A549 (cell line): ENCODE measurements around the gene RAB38. TPM values are rescaled to one million over a fixed set of nuclear protein-coding genes. Genes with fewer than 3 reads are reported as not detected.
A peak's percentile ranks its signal among the peaks of the same experiment; 100 is the strongest.

Experiments
- ATAC-seq, 2 experiments: fragments of 200-7000 bp in 1 of 2; fragments of >200 bp in 1 of 2; cut with Nextera tagmentation in 1 of 2; cut with Tn5 transposase in 1 of 2; 3 replicates each; pipeline versions ENCODE4 v1.8.0 to v1.9.1; 2018 to 2020; ENCODE audit warnings: mild to moderate bottlenecking in 1 of 2, moderate library complexity in 1 of 2
- CTCF ChIA-PET: fragments of 300-600 bp; sonication (Branson Sonifier 250); formaldehyde crosslinking; extraction: SDS; loops from one replicate; lab custom pipeline; 2021; ENCODE audit warnings: antibody characterized with exemption, inconsistent platforms; lab: Yijun Ruan, JAX
- POLR2A ChIA-PET: fragments of 350-600 bp; formaldehyde crosslinking; extraction: SDS; loops from one replicate; lab custom pipeline; 2021; ENCODE audit warnings: antibody characterized with exemption, inconsistent platforms; lab: Yijun Ruan, JAX
- DNase-seq, 2 experiments: peaks; one replicate each; pipeline versions ENCODE4 v3.0.0 to v3.0.0-alpha.2; 2011 to 2016; ENCODE audit warnings: low read depth in 1 of 2, low spot score in 1 of 2
- FAIRE-seq: peaks from 2 replicates; lab custom pipeline; 2011; peaks lifted over from hg19 to GRCh38; lab: Jason Lieb, UNC
- H3K27ac ChIP-seq, 2 experiments: fragments of >200 bp; sonication (Bioruptor Twin); formaldehyde crosslinking; 3 replicates each; pipeline ENCODE4 v1.5.1; 2016 to 2017
- H3K4me1 ChIP-seq: fragments of >200 bp; sonication (Bioruptor Twin); formaldehyde crosslinking; 3 replicates; pipeline ENCODE4 v1.6.1; 2016
- H3K4me2 ChIP-seq: fragments of >200 bp; sonication (Bioruptor Twin); formaldehyde crosslinking; 3 replicates; pipeline ENCODE4 v1.6.1; 2016
- H3K4me3 ChIP-seq: fragments of >200 bp; sonication (Bioruptor Twin); formaldehyde crosslinking; 3 replicates; pipeline ENCODE4 v1.5.1; 2016
- H3K9me3 ChIP-seq: fragments of >200 bp; sonication (Bioruptor Twin); formaldehyde crosslinking; 3 replicates; pipeline ENCODE4 v1.6.1; 2016
- ATOH8 ChIP-seq: fragments of 250-450 bp; sonication (Bioruptor Pico); IDR thresholded peaks from 2 replicates; pipeline ENCODE4 v1.5.0; 2020; ENCODE audit warnings: low read depth, mild to moderate bottlenecking, moderate library complexity
- BHLHE40 ChIP-seq: IDR thresholded peaks from 2 replicates; pipeline ENCODE4 v1.6.1; 2012; ENCODE audit warnings: low read depth, low read length, inconsistent platforms
- CBX2 ChIP-seq: fragments of 200-600 bp; sonication (generic); IDR thresholded peaks from 2 replicates; pipeline ENCODE4 v1.6.1; 2016; ENCODE audit warnings: low read depth, mild to moderate bottlenecking, borderline replicate concordance
- CEBPB ChIP-seq, 2 experiments: fragments of >200 bp in 1 of 2; sonication (Bioruptor Twin) in 1 of 2; formaldehyde crosslinking in 1 of 2; IDR thresholded peaks; 2 replicates each; pipeline ENCODE4 v1.6.1; 2012 to 2016
- CHD4 ChIP-seq: fragments of 200-600 bp; sonication (generic); IDR thresholded peaks from 2 replicates; pipeline ENCODE4 v1.6.1; 2016; ENCODE audit warnings: antibody characterized with exemption, mild to moderate bottlenecking, borderline replicate concordance
- CTCF ChIP-seq: fragments of >200 bp; sonication (Bioruptor Twin); formaldehyde crosslinking; IDR thresholded peaks from 3 replicates; pipeline ENCODE4 v1.5.1; 2016
- E2F6 ChIP-seq: IDR thresholded peaks from 2 replicates; pipeline ENCODE4 v1.6.1; 2012; ENCODE audit warnings: low read depth, borderline replicate concordance
- EP300 ChIP-seq, 2 experiments: fragments of >200 bp; sonication (Bioruptor Twin); formaldehyde crosslinking; IDR thresholded peaks; 2 replicates in 1 of 2; 3 replicates in 1 of 2; pipeline ENCODE4 v1.6.1; 2016 to 2017
- GATA3 ChIP-seq: IDR thresholded peaks from 2 replicates; pipeline ENCODE4 v1.6.1; 2012; ENCODE audit warnings: borderline replicate concordance
- HDAC2 ChIP-seq: fragments of 200-600 bp; sonication (generic); IDR thresholded peaks from 2 replicates; pipeline ENCODE4 v1.6.1; 2016
- HMGXB4 ChIP-seq: fragments of 250-450 bp; sonication (Bioruptor Pico); IDR thresholded peaks from 2 replicates; pipeline ENCODE4 v1.5.0; 2021; ENCODE audit warnings: mild to moderate bottlenecking, moderate library complexity, borderline replicate concordance
- HOXA7 ChIP-seq: fragments of 250-450 bp; sonication (Bioruptor Pico); IDR thresholded peaks from 2 replicates; pipeline ENCODE4 v1.5.0; 2020; ENCODE audit warnings: mild to moderate bottlenecking, moderate library complexity
- JUNB ChIP-seq: fragments of >200 bp; sonication (Bioruptor Twin); formaldehyde crosslinking; IDR thresholded peaks from 2 replicates; pipeline ENCODE4 v1.6.1; 2016
- MYC ChIP-seq: IDR thresholded peaks from 2 replicates; pipeline ENCODE4 v1.6.1; 2012; ENCODE audit warnings: mild to moderate bottlenecking, inconsistent platforms, low read length, improper control_type of control experiment, borderline replicate concordance
- NPAS2 ChIP-seq: fragments of 250-450 bp; sonication (Bioruptor Pico); IDR thresholded peaks from 2 replicates; pipeline ENCODE4 v1.8.0; 2022; ENCODE audit warnings: mild to moderate bottlenecking, moderate library complexity, borderline replicate concordance
- POLR2A ChIP-seq: IDR thresholded peaks from 2 replicates; pipeline ENCODE4 v1.6.1; 2012; ENCODE audit warnings: mild to moderate bottlenecking, low read length
- POLR2AphosphoS2 ChIP-seq: conservative IDR thresholded peaks from 2 replicates; pipeline ENCODE4 v1.6.1; 2012; ENCODE audit warnings: low read length, improper control_type of control experiment, inconsistent platforms
- RAD21 ChIP-seq, 2 experiments: fragments of >200 bp in 1 of 2; sonication (Bioruptor Twin) in 1 of 2; formaldehyde crosslinking in 1 of 2; IDR thresholded peaks in 1 of 2; conservative IDR thresholded peaks in 1 of 2; 2 replicates in 1 of 2; 3 replicates in 1 of 2; pipeline ENCODE4 v1.6.1; 2012 to 2018; ENCODE audit warnings: inconsistent platforms in 1 of 2
- RCOR1 ChIP-seq: fragments of 150-350 bp; IDR thresholded peaks from 2 replicates; pipeline ENCODE4 v1.6.1; 2014; ENCODE audit warnings: antibody characterized with exemption, low read length, low read depth
- RFX5 ChIP-seq: fragments of 450-650 bp; IDR thresholded peaks from 2 replicates; pipeline ENCODE4 v1.7.1; 2014; ENCODE audit warnings: antibody characterized with exemption, mild to moderate bottlenecking, moderate library complexity
- RNF2 ChIP-seq: fragments of 200-600 bp; sonication (generic); IDR thresholded peaks from 2 replicates; pipeline ENCODE4 v1.6.1; 2016; ENCODE audit warnings: low read depth, mild to moderate bottlenecking, antibody characterized with exemption, moderate library complexity, borderline replicate concordance
- SMC3 ChIP-seq: fragments of >200 bp; sonication (Bioruptor Twin); formaldehyde crosslinking; IDR thresholded peaks from 3 replicates; pipeline ENCODE4 v1.6.1; 2018; ENCODE audit warnings: inconsistent platforms
- SREBF2 ChIP-seq: fragments of 450-650 bp; IDR thresholded peaks from 2 replicates; pipeline ENCODE4 v1.6.1; 2014; ENCODE audit warnings: mild to moderate bottlenecking, moderate library complexity
- ZNF302 ChIP-seq: fragments of 250-450 bp; sonication (Bioruptor Pico); IDR thresholded peaks from 2 replicates; pipeline ENCODE4 v1.9.0; 2021; ENCODE audit warnings: inconsistent platforms, mild to moderate bottlenecking, moderate library complexity
- WGBS: methylation state at CpG from one replicate; pipeline ENCODE4 v1.1.6; 2017; ENCODE audit errors: missing lambda C conversion rate; 5-methylcytosine and 5-hydroxymethylcytosine counted together
- polyA plus RNA-seq, 4 experiments: library from polyadenylated mRNA; depleted of rRNA in 3 of 4; stranded (reverse); fragments of >200 nt; fragmentation: RNase III in 1 of 4; extraction: RNeasy Plus Mini Kit Qiagen cat#74134 plus additional on column Dnase treatment in 1 of 4; gene quantifications; 2 replicates in 3 of 4; 3 replicates in 1 of 4; pipeline ENCODE4 v1.2.3, GENCODE V29; 2011 to 2017
- TF ChIP-seq, protein P1 (sequence below): fragments of 200-600 bp; sonication (generic); IDR thresholded peaks from 2 replicates; pipeline ENCODE4 v1.6.1; 2016; ENCODE audit warnings: antibody characterized with exemption, mild to moderate bottlenecking, moderate library complexity
- TF ChIP-seq, protein P2 (sequence below): fragments of 150-350 bp; IDR thresholded peaks from 2 replicates; pipeline ENCODE4 v1.6.1; 2014; ENCODE audit warnings: low read depth, mild to moderate bottlenecking, low read length
- TF ChIP-seq, protein P3 (sequence below): IDR thresholded peaks from 2 replicates; pipeline ENCODE4 v1.6.1; 2012

The RAB38 gene
- polyA plus RNA-seq, 2 of the 4 experiments (the other 2 are of a cell fraction), result 0.59 to 1.6 TPM

- ChIA-PET CTCF (interaction anchor here (0.6 to 3.3 kb wide), 23 partner anchors 15 to 456 kb away, joined by 3 to 31 read pairs (median 4); partner anchors contain the start of gene CTSC), POLR2A (interaction anchor here (1.0 kb wide), 2 partner anchors 434 to 451 kb away, joined by 4 read pairs; no protein-coding TSS in a partner anchor)
- ATAC-seq, result peak; percentile 96 to 99
- peak; percentile 97 for FAIRE-seq
- H3K4me1 ChIP-seq, result peaks cover 41% of the 10 kb centered on the region
- WGBS, result 34% methylated on average over 9 of the region's 9 CpGs
- TF ChIP-seq, protein P1, sequence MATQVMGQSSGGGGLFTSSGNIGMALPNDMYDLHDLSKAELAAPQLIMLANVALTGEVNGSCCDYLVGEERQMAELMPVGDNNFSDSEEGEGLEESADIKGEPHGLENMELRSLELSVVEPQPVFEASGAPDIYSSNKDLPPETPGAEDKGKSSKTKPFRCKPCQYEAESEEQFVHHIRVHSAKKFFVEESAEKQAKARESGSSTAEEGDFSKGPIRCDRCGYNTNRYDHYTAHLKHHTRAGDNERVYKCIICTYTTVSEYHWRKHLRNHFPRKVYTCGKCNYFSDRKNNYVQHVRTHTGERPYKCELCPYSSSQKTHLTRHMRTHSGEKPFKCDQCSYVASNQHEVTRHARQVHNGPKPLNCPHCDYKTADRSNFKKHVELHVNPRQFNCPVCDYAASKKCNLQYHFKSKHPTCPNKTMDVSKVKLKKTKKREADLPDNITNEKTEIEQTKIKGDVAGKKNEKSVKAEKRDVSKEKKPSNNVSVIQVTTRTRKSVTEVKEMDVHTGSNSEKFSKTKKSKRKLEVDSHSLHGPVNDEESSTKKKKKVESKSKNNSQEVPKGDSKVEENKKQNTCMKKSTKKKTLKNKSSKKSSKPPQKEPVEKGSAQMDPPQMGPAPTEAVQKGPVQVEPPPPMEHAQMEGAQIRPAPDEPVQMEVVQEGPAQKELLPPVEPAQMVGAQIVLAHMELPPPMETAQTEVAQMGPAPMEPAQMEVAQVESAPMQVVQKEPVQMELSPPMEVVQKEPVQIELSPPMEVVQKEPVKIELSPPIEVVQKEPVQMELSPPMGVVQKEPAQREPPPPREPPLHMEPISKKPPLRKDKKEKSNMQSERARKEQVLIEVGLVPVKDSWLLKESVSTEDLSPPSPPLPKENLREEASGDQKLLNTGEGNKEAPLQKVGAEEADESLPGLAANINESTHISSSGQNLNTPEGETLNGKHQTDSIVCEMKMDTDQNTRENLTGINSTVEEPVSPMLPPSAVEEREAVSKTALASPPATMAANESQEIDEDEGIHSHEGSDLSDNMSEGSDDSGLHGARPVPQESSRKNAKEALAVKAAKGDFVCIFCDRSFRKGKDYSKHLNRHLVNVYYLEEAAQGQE, result no peak
- peak; percentile 89 for TF ChIP-seq CTCF
- TF ChIP-seq, protein P2, sequence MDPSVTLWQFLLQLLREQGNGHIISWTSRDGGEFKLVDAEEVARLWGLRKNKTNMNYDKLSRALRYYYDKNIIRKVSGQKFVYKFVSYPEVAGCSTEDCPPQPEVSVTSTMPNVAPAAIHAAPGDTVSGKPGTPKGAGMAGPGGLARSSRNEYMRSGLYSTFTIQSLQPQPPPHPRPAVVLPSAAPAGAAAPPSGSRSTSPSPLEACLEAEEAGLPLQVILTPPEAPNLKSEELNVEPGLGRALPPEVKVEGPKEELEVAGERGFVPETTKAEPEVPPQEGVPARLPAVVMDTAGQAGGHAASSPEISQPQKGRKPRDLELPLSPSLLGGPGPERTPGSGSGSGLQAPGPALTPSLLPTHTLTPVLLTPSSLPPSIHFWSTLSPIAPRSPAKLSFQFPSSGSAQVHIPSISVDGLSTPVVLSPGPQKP, result no peak
- TF ChIP-seq SREBF2, result no peak
- no peak for TF ChIP-seq HMGXB4
- 0 out of 2 replicates have a peak, but pooled peaks have one; percentile 16 for TF ChIP-seq GATA3
- TF ChIP-seq RFX5, result no peak
- no peak for TF ChIP-seq HDAC2
- TF ChIP-seq JUNB, result no peak
- no peak for TF ChIP-seq RNF2
- TF ChIP-seq CEBPB (IDR thresholded peaks at IDR 0.05), result 0 out of 4 replicates have a peak, but pooled peaks of 1 of the 2 experiments have one; percentile 21
- no peak for TF ChIP-seq ZNF302 (CRISPR knock-in tag)
- no peak for TF ChIP-seq BHLHE40
- no peak for TF ChIP-seq RCOR1
- no peak for TF ChIP-seq CBX2
- TF ChIP-seq CHD4, result no peak
- no peak for TF ChIP-seq EP300 (IDR thresholded peaks at IDR 0.05)
- TF ChIP-seq ATOH8 (CRISPR knock-in tag), result no peak
- peak; percentile 91 for TF ChIP-seq SMC3
- TF ChIP-seq, protein P3, sequence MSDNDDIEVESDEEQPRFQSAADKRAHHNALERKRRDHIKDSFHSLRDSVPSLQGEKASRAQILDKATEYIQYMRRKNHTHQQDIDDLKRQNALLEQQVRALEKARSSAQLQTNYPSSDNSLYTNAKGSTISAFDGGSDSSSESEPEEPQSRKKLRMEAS, result peak; percentile 44
- peak; percentile 70 to 77 for TF ChIP-seq RAD21 (conservative IDR thresholded peaks at IDR 0.05 in 1 of 2, IDR thresholded peaks at IDR 0.05 in 1 of 2)
- TF ChIP-seq MYC, result no peak
- TF ChIP-seq HOXA7 (CRISPR knock-in tag), result no peak
- TF ChIP-seq POLR2AphosphoS2, result no peak
- TF ChIP-seq POLR2A, result no peak
- no peak for TF ChIP-seq NPAS2
- no peak for TF ChIP-seq E2F6
- TF ChIP-seq, all 56 proteins: peak for 6
- Histone ChIP-seq H3K9me3 (no peaks in the 10 kb centered on the region), H3K4me3 (peak overlapping the region; percentile 21), H3K4me2 (peak overlapping the region; percentile 72), H3K27ac (peak overlapping the region; percentile 79 to 87)
- DNase-seq, result peak; percentile 58 to 95
Observed at GRCh38 chr11:88103337-88104206, 71.7 kb downstream of the RAB38 start.
